GM19328 (cell line): ENCODE data around the gene C14orf132.
"Not testable (repeated sequence)": the region's sequence is repeated elsewhere in the genome, so short reads cannot be mapped to it uniquely, and the experiment has no call there.

Experiments
- ATAC-seq: cut with Tn5 transposase; IDR thresholded peaks from one replicate; pipeline ENCODE4 v1.9.1; 2021; ENCODE audit warnings: mild to moderate bottlenecking, moderate library complexity; ENCODE audit not compliant: unreplicated experiment

Gene C14orf132

DNA sequence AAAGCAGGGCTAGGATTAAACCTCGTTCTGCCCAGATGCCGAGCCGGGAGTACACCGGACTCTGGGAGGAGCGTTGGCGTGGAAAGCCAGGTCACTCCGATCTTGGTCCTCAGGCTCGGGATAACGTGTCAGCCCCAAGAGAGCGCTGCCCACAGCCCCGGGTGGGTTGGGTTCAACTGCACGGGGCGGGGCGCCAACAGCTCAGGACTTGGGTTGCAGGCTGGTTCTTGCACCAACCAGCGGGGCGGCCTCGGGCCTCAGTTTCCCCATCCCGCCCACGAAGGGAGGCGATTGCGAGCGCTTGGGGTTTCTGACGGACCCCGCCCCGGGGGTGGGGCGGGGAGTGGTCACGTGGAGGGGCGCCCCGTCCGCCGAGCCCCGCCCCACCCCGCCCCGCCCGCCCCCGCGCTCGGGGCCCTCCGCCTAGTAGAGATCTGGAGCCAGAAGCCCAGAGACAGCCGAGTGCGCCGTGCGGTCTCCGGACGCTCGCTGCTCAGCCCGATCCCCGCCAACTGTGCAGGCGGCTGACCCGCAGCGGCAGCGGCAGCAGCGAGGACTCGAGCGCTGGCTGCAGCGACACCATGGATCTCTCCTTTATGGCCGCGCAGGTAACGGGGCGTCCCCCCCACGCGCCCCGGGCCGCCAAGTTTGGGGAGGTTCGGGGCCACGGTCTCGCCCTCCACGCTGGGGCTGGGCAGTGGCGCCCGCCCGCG is at the start of gene C14orf132:
Gene C14orf132, plus strand, starts transcription at position 443 of the 713 bp plus-strand sequence. Its CDS starts 139 bp downstream, at position 582.
- no peak for ATAC-seq

DNA sequence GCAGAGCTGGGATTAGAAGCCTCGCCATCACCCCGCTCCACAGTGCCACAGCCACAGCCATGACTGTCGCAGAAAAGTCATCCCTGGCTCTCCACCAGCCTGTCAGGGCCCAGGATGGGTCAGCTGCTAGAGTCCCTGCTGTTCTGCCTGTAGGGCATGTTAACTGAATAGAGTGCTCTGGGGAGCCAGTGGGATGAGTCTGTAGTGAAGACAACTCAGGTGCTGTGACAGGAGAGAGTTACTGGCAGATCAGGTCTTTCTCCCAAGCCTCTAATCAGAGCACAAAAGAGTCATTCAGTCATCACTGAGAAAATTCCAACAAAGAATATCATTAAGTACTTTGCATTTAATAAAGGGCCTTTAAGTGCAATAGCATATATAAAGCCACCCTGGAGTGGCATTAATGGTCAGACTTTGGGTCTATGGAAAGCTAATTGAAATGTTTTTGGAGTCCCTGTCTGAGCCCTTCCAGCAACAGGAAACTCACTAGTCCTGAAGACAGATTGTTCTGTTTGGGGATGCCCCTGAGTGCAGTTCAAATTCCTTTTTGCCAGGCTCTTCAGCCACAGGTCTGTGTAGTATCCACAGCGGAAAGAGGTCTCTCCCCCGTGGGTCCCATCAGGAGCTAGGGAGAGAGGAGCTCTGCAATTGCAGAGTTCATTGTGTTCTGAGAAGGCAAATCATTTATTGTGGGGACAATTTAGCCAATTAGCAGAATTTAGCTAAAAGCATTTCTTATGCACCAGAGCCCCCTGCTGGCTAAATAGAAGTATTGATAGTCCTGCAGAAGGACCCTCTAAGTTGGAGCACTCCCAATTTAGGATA is 45.2 kb upstream of the C14orf132 start:
- ATAC-seq: no peak

DNA sequence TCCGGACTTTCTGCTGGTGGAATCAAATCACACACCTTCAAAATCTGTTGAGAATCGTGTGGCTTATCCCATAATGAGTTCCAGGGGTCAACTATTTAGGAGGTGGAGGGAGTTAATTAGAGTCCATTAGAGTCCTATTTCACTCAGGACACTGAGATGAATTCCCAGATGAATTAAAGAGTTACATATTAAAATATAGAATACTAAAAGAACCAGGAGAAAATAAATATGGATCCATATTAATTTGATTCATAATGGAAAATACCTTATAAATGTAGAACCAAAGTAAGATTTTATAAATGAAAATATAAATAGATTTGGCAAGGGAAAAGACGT is 44.6 kb upstream of the C14orf132 start:
- ATAC-seq: no peak

DNA sequence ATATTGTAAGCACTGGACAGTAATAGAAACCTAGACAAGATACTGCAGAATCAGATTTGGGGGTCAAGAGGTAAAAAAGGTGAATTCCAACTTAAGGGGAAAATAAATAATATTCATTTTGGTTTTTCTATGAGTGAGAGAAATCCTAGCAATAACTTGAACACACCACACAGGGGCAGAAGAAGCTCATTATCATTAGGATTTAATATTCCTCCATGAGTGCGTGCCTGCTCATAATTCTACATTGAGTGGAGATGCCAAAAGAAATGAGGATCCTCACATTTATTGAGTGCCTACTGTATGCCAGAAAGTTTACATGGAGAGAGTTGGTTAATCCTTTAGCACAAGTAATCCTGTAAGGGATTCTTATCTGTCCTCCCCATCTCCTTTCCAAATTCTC is 40.5 kb upstream of the C14orf132 start:
- no peak for ATAC-seq

DNA sequence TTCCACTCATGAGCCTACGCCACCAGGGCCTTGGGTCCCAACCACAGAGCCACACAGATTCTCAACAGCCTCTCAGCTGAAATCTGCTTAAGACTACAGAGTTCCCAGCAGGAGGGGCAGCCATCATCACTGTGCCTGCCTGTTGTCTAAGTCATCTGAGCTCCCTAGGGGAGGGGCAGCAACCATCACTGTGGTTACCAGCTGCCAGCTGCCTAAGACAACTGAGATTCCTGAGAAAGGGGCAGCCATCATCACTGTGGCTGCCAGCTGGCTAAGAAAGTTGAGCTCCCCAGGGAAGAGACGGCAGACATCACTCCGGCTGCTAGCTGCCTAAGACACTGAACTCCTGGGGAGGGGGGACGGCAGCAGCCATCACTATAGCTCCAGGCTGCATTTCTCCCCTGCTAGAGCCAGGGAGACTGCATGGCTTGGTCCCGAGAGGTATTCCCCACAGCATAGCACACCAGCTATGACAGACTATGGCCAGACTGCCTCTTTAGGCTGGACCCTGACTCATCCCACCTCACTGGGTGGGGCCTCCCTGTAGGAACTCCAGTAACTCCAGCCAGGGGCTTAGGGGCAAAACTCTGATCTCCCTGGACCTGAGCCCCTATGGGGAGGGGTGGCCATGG is 37.2 kb upstream of the C14orf132 start:
- ATAC-seq: no peak

DNA sequence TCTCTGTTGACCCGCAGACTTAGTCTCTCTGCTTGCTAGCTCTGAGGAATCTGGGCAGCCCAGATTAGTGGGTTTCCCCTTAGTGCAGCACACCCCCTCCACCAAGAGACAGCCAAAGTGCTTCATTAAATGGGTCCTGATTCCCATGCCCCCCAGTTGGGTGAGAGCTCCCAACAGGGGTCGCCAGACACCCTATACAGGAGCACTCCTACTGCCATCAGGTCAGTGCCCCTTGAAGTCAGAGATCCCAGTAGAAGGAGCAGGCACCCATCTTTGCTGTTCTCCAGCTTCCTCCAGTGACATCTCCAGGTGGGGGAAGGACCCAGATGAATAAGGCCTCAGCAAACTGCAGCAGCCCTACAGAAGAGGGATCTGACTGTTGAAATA is 36.7 kb upstream of the C14orf132 start:
- no peak for ATAC-seq

DNA sequence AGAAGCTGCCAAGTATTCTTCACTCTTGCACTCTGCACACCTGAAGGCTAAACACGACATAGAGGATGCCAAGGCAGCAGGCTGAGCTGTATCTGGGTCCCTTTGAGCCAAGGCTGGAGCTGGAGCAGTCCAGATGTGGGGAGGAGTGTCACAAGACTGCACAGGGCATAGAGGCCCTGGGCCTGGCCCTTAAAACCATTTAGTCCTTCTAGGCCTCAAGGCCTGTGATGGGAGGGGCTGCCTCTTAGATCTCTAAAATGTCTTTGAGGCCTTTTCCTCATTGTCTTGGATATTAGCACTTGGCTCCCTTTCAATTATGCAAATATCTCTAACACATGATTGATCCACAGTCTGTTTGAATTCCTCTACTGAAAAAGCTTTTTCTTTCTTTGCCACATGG is 28.0 kb upstream of the C14orf132 start:
- ATAC-seq: no peak

DNA sequence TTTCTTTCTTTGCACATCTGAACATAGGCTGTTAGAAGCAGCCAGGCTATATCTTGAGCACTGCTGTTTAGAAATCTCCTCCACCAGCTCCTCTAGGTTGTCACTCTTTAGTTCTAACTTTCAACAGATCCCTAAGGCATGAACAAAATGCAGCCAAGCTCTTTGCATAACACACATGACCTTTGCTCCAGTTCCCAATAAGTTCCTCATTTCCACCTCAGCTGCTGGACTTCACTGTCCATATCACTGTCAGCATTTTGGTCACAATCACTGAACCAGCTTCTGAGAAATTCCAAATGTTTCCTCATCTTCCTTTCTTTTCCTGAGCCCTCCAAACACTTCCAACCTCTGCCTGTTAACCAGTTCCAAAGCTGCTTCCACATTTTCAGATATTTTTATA is 27.6 kb upstream of the C14orf132 start:
- ATAC-seq: no peak

DNA sequence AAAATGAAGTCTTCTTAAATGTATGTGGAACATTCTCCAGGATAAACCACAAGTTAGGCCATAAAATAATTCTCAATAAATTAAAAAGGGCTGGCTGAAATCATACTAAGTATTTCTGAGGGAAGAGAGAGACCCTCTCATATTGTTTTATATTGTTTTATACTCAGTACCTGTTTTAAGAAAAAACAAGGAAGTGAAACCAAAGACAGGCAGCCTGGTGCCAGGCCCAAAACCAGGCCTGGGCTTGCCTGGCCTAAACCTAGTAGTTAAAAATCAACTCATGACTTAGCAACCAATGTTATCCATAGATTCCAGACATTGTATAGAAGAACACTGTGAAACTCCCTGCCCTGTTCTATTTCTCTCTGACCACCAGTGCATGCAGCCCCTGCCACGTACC is 26.4 kb upstream of the C14orf132 start:
- ATAC-seq: not testable (repeated sequence)

DNA sequence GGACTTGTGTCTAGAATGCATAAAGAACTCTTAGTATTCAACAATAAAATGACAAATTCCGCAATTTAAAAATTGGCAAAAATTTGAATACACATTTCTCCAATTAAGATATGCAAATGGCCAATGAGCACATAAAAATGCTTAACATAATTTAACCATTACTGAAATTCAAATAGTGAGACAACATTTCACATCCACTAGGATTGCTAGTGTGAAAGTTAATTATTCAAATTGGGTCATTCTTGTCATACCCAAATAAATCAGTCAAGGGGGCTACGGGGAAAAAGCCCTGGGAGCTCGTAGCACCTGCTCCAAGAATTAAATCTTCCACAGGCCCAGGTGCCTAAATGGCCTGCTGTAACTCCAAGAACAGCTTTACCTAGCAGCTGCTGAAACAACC is 25.0 kb upstream of the C14orf132 start:
- no peak for ATAC-seq

DNA sequence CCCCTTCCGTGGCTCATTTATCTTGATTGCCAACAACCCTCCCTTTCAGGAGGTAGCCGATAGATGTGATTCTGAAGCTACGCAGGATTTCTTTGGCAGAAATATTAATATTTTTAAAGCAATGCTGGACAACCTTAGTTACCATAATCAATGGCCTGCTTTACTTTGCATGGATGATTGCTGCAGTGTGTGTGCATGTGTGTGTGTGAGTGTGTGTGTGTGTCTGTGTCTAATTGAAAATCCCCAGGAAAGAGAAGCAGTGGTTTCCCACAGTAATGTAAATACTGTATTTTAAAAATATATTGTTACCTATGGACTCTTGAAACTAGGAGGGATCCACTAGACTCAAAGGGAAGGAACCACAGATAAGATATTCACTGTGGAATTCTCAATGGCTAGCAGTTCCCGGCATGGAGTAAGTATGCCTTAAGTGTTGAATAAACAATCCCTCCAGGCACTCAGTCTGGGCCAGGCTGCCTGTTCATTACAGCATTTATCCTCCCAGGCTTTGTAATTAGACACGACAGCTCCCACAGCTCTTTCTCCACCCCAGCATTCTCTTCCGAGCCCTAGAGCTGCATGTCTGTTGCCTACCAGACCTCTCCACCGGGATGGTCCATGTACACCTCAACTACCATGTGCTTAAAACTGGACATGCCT is 22.5 kb upstream of the C14orf132 start:
- no peak for ATAC-seq

DNA sequence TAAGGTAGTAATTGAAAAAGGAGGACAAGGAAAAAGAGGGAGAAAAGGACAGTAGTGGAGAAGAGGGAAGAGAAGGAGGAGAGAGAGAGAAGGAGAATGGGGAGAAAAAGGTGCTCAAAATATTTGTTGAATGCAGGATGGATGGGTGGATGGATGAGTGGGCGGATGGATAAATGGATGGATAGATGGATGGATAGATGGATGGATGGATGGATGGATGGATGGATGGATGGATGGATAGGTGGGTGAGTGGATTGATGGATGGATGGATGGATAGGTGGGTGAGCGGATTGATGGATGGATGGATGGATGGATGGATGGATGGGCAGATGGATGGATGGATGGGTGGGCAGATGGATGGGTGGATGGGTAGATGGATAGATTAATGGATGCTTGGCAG is 21.3 kb upstream of the C14orf132 start:
- ATAC-seq: no peak

DNA sequence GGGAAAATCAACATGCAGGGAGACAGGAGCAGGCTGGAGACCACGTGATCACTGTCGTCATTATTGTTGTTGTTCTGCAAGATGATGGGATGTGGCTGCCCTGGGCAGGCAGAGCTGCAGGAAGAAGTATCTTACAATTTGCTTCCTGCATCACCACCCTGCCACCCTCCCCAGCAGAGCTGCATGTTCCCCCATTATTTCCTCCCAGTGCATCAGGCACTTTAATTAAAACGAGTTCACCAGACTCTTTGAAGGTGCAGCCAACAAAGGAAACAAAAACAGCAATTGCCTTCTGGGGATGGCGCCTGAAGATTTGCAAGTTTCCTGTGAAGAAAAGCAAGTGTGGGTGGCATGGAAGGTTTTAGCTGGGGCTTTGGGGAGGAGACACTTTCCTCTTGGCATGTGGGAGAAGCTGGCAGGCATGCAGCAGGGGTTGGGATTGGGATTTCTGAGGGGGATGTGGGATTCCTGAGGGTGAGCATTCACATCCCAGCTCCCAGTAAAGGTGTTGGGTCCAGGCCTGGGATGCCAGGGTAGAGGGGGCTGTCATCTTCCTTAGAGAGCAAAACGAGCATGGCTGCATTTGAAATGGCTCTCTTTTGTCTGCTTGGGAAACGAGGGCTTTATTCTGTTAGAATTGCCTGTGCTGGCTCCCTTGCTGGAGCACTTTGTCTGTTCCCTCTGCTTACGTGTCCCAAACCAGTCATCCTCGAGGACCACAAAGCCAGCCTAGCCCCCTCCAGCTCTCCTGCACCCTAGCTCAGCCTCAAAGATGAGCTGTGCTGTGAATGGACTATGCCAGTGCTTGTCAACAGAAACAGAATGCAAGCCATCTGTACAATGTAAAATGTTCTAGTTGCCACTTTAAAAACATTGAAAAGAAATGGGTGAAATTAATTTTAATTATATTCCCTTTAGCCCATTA is 11.5 kb upstream of the C14orf132 start:
- no peak for ATAC-seq

DNA sequence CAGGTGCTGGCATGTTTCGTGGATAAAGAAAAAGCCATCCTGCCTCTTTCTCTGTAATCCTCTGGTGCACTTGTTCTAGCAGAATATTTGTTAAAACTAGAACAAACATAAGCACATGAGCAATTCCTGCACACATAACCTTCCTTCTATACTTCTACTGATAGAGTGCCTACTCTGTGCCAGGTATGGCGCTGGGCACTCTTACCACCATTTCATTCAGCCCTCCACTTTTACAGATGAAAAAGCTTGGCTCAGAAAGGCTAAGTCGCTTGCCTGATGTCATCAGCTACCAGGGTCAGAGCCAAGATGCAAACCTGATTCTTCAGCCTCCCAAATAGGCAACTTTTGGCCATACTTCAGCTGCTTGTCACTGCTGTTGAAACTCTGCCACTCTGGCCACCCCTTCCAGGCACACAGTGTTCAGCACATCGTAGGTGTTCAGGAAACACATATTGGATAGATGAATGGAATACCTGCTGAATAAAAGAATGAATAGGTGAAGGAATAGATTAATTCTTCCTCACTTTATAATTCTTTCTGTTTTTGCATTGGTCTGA is 10.0 kb upstream of the C14orf132 start:
- ATAC-seq: no peak

DNA sequence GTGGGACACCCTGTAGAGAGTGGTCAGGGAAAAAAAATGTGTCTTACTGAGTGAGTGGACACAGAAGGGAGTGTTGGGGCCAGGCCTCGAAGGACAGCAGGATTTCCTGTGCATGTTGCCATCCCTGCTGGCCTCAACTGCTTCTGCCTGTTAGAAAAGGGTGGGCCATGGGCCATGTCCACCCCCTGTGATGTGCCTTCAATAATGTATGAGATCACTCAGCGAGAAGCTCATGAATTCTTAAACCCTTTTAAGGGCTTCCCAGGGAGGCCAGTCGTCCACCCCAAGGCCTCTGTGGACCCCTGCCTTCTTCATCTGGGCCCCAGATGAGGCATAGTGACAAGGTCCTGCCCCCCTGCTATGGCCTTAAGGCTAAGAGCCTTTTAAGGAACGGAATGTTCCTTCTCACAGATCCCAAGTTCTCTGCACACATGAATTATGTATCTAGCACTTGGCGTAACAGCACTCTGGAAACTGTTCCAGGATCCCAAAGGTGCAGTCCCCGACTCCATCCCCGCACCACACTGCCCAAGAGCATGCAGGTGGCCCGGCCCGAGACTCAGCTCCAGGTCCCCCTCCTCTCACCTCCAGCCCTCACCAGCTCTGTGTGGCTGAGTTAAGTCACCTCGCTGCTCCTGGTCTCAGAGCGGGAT is 8.9 kb upstream of the C14orf132 start:
- no peak for ATAC-seq

DNA sequence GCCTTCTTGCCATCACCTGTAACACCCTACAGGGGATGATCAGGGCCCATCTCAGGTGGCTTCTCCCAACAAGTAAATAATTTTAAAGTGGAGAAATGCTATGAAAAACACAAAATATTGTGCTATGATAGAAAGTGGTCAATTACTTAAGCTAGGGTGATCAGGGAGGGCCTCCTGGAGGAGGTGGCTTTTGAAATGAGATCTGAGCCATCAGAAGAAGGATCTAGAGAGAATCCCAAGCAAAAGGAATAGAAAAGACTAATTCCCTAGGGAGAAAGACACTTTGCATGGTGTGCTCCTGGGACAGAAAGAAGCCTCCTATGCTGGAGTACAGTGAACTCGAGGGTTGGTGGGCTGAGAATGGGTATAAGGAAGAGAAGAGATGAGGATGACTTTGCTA is 7.5 kb upstream of the C14orf132 start:
- no peak for ATAC-seq

DNA sequence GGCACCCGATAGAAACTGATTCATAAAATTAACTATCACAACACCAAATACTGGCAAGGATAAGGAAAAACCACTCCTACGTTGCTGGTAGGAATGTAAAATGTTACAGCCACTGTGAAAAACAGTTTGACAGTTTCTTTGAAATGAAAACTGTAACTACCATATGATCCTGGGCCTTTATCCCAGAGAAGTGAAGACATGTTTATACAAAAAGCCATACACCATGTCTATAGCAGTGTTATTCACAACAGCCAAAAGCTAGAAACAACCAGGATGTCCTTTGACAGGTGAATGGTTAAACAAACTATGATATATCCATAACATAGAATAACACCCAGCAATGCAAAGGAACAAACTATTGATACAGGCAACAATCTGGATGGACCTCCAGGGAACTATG is 3.7 kb upstream of the C14orf132 start:
- ATAC-seq: no peak

DNA sequence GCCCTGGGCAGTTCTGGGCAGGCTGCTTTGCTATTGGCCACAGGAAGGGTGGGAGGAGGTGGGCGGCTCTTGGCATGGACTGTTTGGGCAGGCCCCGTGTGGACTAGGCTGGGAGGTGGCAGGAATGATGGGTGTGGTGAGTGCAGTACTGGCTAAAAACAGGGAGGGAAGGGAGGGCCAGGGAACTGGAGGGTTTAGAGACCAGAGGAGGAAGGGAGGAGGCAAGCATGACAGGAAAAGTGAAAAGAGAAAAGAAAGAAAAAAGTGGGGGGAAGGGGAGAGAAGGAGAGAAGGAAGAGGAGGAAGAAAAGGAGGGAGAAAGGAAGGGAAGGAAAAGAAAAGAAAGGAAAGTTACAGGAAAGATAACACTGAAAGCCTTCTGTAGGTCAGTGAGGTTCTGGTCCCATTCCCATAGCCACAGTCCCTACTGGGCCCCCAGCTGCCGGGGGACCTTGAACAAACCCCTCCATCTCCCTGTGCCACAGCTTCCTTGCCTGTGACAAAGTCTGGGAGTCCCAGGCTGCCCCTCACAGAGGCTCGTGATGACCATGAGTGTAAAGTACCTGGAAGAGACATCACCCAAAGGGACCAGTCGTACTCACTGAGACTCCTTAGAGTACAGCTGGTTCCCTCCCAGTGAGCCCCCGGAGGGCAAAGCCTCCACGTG is 1.1 kb upstream of the C14orf132 start:
- ATAC-seq: no peak

DNA sequence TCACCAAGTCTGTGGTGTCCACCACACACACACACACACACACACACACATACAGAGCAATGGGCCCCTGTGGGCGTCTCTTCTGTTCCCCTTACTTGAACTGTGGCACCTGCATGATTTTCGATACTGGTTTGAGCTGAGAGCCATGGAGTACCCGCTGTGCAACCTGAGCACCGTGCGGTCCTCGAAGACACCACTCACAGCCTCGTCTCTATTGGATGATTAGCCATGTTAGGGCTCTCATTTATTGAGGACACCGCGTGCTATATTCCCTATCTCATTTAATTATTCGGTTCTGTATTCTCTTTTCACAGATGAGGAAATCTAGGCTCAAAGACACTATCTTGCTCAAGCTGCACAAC is 623 bp upstream of the C14orf132 start:
- ATAC-seq: no peak
